H1 (cell line): ENCODE measurements around the gene ADA. TPM values are rescaled to one million over a fixed set of nuclear protein-coding genes. Genes with fewer than 3 reads are reported as not detected.

ENCODE experiments used
- CTCF ChIA-PET: fragments of 300-600 bp; sonication (Branson Sonifier 250); formaldehyde crosslinking; loops from one replicate; lab custom pipeline; 2021; ENCODE audit not compliant: partially characterized antibody; lab: Charles Lee
- POLR2A ChIA-PET: fragments of 300-600 bp; sonication (Branson Sonifier 250); formaldehyde crosslinking; loops from one replicate; lab custom pipeline; 2021; ENCODE audit warnings: inconsistent platforms; ENCODE audit not compliant: partially characterized antibody; lab: Charles Lee
- DNase-seq, 2 experiments: peaks; one replicate each; pipeline versions ENCODE4 v3.0.0 to v3.0.0-alpha.2; 2010 to 2022; ENCODE audit warnings: low spot score in 2 of 2, low read depth in 1 of 2, mixed read lengths in 1 of 2
- FAIRE-seq: peaks from 2 replicates; lab custom pipeline; 2011; peaks lifted over from hg19 to GRCh38; lab: Jason Lieb, UNC
- H2AFZ ChIP-seq: 2 replicates; pipeline ENCODE4 v1.8.1; 2012; ENCODE audit warnings: low read length, inconsistent platforms
- H2AK5ac ChIP-seq: 2 replicates; pipeline ENCODE4 v1.6.1; 2013; ENCODE audit warnings: low read depth, low read length
- H2BK120ac ChIP-seq: replicated peaks from 2 replicates; pipeline ENCODE3; 2013; ENCODE audit warnings: low read depth, low read length, inconsistent platforms
- H2BK12ac ChIP-seq: 2 replicates; pipeline ENCODE4 v1.6.1; 2013; ENCODE audit warnings: low read depth, low read length
- H2BK15ac ChIP-seq: 2 replicates; pipeline ENCODE4 v1.6.1; 2013; ENCODE audit warnings: low read length
- H2BK20ac ChIP-seq: 2 replicates; pipeline ENCODE4 v1.6.1; 2013; ENCODE audit warnings: low read length
- H2BK5ac ChIP-seq: 2 replicates; pipeline ENCODE4 v1.6.1; 2013; ENCODE audit warnings: low read depth, low read length
- H3K14ac ChIP-seq: 2 replicates; pipeline ENCODE4 v1.6.1; 2013; ENCODE audit warnings: inconsistent platforms; ENCODE audit not compliant: insufficient read length
- H3K18ac ChIP-seq: 2 replicates; pipeline ENCODE4 v1.6.1; 2013; ENCODE audit warnings: low read length; ENCODE audit errors: extremely low read depth
- H3K23ac ChIP-seq: 2 replicates; pipeline ENCODE4 v1.6.1; 2013; ENCODE audit warnings: inconsistent platforms; ENCODE audit not compliant: insufficient read length
- H3K23me2 ChIP-seq: 2 replicates; pipeline ENCODE4 v1.6.1; 2013; ENCODE audit warnings: low read depth, low read length
- H3K27ac ChIP-seq: 2 replicates; pipeline ENCODE4 v1.6.1; 2011; ENCODE audit warnings: low read depth, low read length, inconsistent platforms
- H3K27me3 ChIP-seq, 4 experiments: replicated peaks in 1 of 4; 1 replicate in 1 of 4; 2 replicates in 3 of 4; pipeline versions ENCODE4 v1.6.1 to v1.8.1; 2011 to 2013; ENCODE audit warnings: low read length in 3 of 4, mild to moderate bottlenecking in 3 of 4, inconsistent platforms in 2 of 4, mixed read lengths in 2 of 4, moderate library complexity in 1 of 4; ENCODE audit not compliant: control insufficient read depth in 3 of 4, insufficient read depth in 3 of 4; ENCODE audit errors: extremely low read depth in 1 of 4
- H3K36me3 ChIP-seq, 4 experiments: 2 replicates each; pipeline versions ENCODE4 v1.6.1 to v1.8.1; 2011 to 2013; ENCODE audit warnings: mild to moderate bottlenecking in 4 of 4, low read length in 3 of 4, moderate library complexity in 2 of 4, control low read depth in 1 of 4, inconsistent platforms in 1 of 4; ENCODE audit not compliant: insufficient read depth in 4 of 4, control insufficient read depth in 2 of 4
- H3K4ac ChIP-seq: replicated peaks from 2 replicates; pipeline ENCODE3; 2013; ENCODE audit warnings: low read length, low read depth, mixed read lengths, inconsistent platforms; ENCODE audit not compliant: insufficient read length
- H3K4me1 ChIP-seq, 4 experiments: replicated peaks in 1 of 4; 1 replicate in 1 of 4; 2 replicates in 3 of 4; pipeline versions ENCODE4 v1.6.1 to v1.8.1; 2011 to 2013; ENCODE audit warnings: low read length in 3 of 4, inconsistent platforms in 2 of 4, mixed read lengths in 1 of 4; ENCODE audit not compliant: insufficient read depth in 4 of 4, control insufficient read depth in 3 of 4
- H3K4me2 ChIP-seq, 2 experiments: 2 replicates each; pipeline versions ENCODE4 v1.6.1 to v1.8.1; 2011 to 2013; ENCODE audit warnings: low read depth in 2 of 2, low read length in 2 of 2, control low read depth in 1 of 2, inconsistent platforms in 1 of 2, mild to moderate bottlenecking in 1 of 2; ENCODE audit not compliant: insufficient read depth in 1 of 2
- H3K4me3 ChIP-seq, 4 experiments: fragments of 200-600, 300-600 bp in 1 of 4; sonication (generic), shearing (Covaris generic), sonication (Bioruptor Twin) in 1 of 4; 2 replicates each; pipeline versions ENCODE4 v1.5.1 to v1.8.1; 2011 to 2016; ENCODE audit warnings: low read length in 4 of 4, low read depth in 3 of 4, control low read depth in 2 of 4, inconsistent platforms in 2 of 4, mild to moderate bottlenecking in 2 of 4, mixed read lengths in 1 of 4, moderate library complexity in 1 of 4; ENCODE audit not compliant: insufficient read depth in 2 of 4; ENCODE audit errors: extremely low read depth in 1 of 4
- H3K56ac ChIP-seq: replicated peaks from 2 replicates; pipeline ENCODE3; 2013; ENCODE audit warnings: low read depth, mild to moderate bottlenecking, mixed read lengths, low read length, inconsistent platforms; ENCODE audit not compliant: insufficient read length
- H3K79me1 ChIP-seq: 2 replicates; pipeline ENCODE4 v1.6.1; 2013; ENCODE audit warnings: low read depth, low read length, control low read depth
- H3K79me2 ChIP-seq, 2 experiments: 2 replicates each; pipeline versions ENCODE4 v1.6.1 to v1.8.1; 2012 to 2013; ENCODE audit warnings: low read length in 2 of 2, mild to moderate bottlenecking in 2 of 2, inconsistent platforms in 1 of 2; ENCODE audit not compliant: insufficient read depth in 2 of 2, control insufficient read depth in 1 of 2
- H3K9ac ChIP-seq, 4 experiments: replicated peaks in 1 of 4; 1 replicate in 1 of 4; 2 replicates in 3 of 4; pipeline versions ENCODE4 v1.6.1 to v1.8.1; 2011 to 2013; ENCODE audit warnings: low read depth in 3 of 4, low read length in 3 of 4, control low read depth in 2 of 4, mild to moderate bottlenecking in 2 of 4, moderate library complexity in 2 of 4, inconsistent platforms in 1 of 4; ENCODE audit errors: extremely low read depth in 1 of 4
- H3K9me3 ChIP-seq, 2 experiments: 2 replicates each; pipeline versions ENCODE4 v1.6.1 to v1.8.1; 2012 to 2013; ENCODE audit warnings: mild to moderate bottlenecking in 2 of 2, moderate library complexity in 2 of 2, control low read depth in 1 of 2, inconsistent platforms in 1 of 2, low read depth in 1 of 2, low read length in 1 of 2, mixed read lengths in 1 of 2; ENCODE audit not compliant: insufficient read depth in 2 of 2
- H4K20me1 ChIP-seq, 2 experiments: replicated peaks in 1 of 2; 2 replicates each; pipeline versions ENCODE3 to v1.8.1; 2011 to 2013; ENCODE audit warnings: inconsistent platforms in 2 of 2, low read length in 2 of 2, mild to moderate bottlenecking in 1 of 2; ENCODE audit not compliant: insufficient read depth in 2 of 2, control insufficient read depth in 1 of 2
- H4K5ac ChIP-seq: 2 replicates; pipeline ENCODE4 v1.6.1; 2013; ENCODE audit warnings: low read length, low read depth, mixed read lengths, inconsistent platforms; ENCODE audit not compliant: insufficient read length
- H4K8ac ChIP-seq: 2 replicates; pipeline ENCODE4 v1.8.0; 2013; ENCODE audit warnings: mild to moderate bottlenecking, moderate library complexity, low read length, inconsistent platforms; ENCODE audit not compliant: insufficient read depth; ENCODE audit errors: extremely low read depth
- H4K91ac ChIP-seq: replicated peaks from 2 replicates; pipeline ENCODE3; 2013; ENCODE audit warnings: low read length, mixed read lengths, inconsistent platforms; ENCODE audit not compliant: insufficient read length
- KDM5A ChIP-seq: fragments of 200-600 bp; IDR thresholded peaks from 2 replicates; pipeline ENCODE4 v1.7.1; 2012; ENCODE audit warnings: mild to moderate bottlenecking, low read length, inconsistent platforms, mixed read lengths
- WGBS, 2 experiments: shearing (Covaris generic) in 1 of 2; methylation state at CpG; one replicate each; pipeline versions ENCODE4 v1.1.6 to v1.1.7; 2013 to 2015; ENCODE audit warnings: low lambda C conversion rate in 2 of 2, mixed read lengths in 2 of 2, inconsistent platforms in 1 of 2, low coverage in 1 of 2, missing lambda C conversion rate in 1 of 2; ENCODE audit not compliant: insufficient replicate concordance in 2 of 2, insufficient coverage in 1 of 2, insufficient read length in 1 of 2; ENCODE audit errors: extremely low coverage in 1 of 2, missing lambda C conversion rate in 1 of 2; 5-methylcytosine and 5-hydroxymethylcytosine counted together
- polyA plus RNA-seq, 7 experiments: library from polyadenylated mRNA; depleted of rRNA in 3 of 7; stranded (reverse) in 5 of 7; unstranded in 2 of 7; fragments of >200 nt in 5 of 7; fragments of 200-250 nt in 2 of 7; gene quantifications; 1 replicate in 5 of 7; 2 replicates in 1 of 7; 4 replicates in 1 of 7; pipeline versions ENCODE4 v1.2.1 to v1.2.3, GENCODE V29; 2011 to 2013; ENCODE audit warnings: missing spikeins in 2 of 7, mixed read lengths in 2 of 7
- total RNA-seq: library from RNA; stranded (reverse); fragmentation: NEBNext Ultra II Directional; extraction: Animal tissue kit (Norgen Biotek cat#: 25700); gene quantifications from 2 replicates; pipeline ENCODE4 v1.2.1, GENCODE V29; 2021
- TF ChIP-seq, protein P1 (sequence below), 3 experiments: IDR thresholded peaks; 1 replicate in 2 of 3; 2 replicates in 1 of 3; pipeline versions ENCODE4 v1.5.1 to v1.6.1; 2011; ENCODE audit warnings: low read length in 3 of 3, mild to moderate bottlenecking in 3 of 3, inconsistent platforms in 2 of 3, low read depth in 1 of 3, moderate library complexity in 1 of 3; ENCODE audit not compliant: insufficient read depth in 1 of 3; ENCODE audit errors: control extremely low read depth in 1 of 3

The ADA gene
- total and polyA plus RNA-seq, 2 of the 8 experiments (the other 6 are each of a cell fraction or from before 2014, with no cell fraction given), result 19.9 to 32.8 TPM

DNA sequence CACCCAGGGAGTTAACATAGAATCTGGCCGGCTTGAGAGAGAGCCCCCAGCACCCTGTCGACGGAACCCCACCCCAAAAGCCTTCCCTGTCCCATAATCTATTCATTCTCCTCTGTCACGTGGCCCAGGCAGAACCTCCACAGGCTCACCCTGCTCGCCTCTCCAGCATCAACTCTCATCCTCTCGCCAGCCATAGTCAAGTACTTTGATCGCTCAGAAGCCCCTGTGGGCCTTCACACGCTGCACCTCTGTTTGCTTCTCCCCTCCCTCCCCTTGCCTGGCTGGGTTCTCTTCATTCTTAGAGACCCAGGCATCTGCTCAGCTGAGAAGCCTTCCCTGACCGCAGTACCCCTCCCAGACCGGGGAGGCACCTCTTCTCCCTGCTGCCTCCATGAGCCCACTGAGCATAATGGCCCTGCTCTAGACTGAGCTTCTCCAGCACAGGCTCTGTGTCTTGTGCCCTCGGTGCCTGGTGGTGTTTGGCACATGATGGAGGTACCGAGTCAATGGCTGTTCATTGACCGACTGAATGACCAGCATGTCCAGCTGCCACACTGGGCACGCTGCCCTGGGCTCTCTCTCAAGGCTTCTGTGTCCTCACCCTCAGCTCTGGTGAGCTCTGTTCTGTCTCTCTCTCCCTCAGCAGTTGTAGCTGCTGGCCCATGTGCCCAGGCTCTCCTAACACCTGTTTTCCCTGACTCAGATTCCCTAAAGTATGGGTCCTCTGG lies 35.5 kb downstream of the ADA start:
- WGBS, 2 experiments, result 93% methylated on average over 14 of the region's 14 CpGs; no CpG with 5 or more reads in 1 of the 2 experiments
- H4K5ac ChIP-seq, result no peak overlapping the region
- H4K20me1 ChIP-seq, result peaks cover 3 to 10% of the 10 kb centered on the region in 2 experiments
- no peak overlapping the region; the same call in 1 of the 2 replicates for H2BK20ac ChIP-seq
- H2BK120ac ChIP-seq, result no peak overlapping the region
- ChIA-PET CTCF (interaction anchor here (0.6 to 2.6 kb wide), 15 partner anchors 13 to 294 kb away, joined by 3 to 11 read pairs (median 4); partner anchors contain the start of genes PABPC1L and SERINC3), POLR2A (interaction anchor here (1.2 to 3.8 kb wide), 3 partner anchors 10 to 140 kb away, joined by 4 to 12 read pairs (median 6); partner anchors contain the start of gene TTPAL)
- H3K18ac ChIP-seq, result no peak overlapping the region
- no peak overlapping the region for H2BK5ac ChIP-seq
- H3K23me2 ChIP-seq, result no peaks in the 10 kb centered on the region
- no peak overlapping the region for H2BK12ac ChIP-seq
- DNase-seq (no peak), FAIRE-seq (no peak)
- no peak overlapping the region for H3K23ac ChIP-seq
- no peaks in the 10 kb centered on the region for H3K9me3 ChIP-seq
- no peak overlapping the region for H4K91ac ChIP-seq
- H3K36me3 ChIP-seq, result peaks cover 0 to 10% (median 6%) of the 10 kb centered on the region in 4 experiments; a peak in 4 of 8 replicates
- no peaks in the 10 kb centered on the region for H3K79me2 ChIP-seq
- no peak overlapping the region for H3K56ac ChIP-seq
- H2AK5ac ChIP-seq, result no peak overlapping the region
- H3K27me3 ChIP-seq, result peaks cover 0 to 3% (median 1%) of the 10 kb centered on the region in 4 experiments; a peak in 3 of 7 replicates
- H2BK15ac ChIP-seq, result no peak overlapping the region
- peaks cover 0 to 28% (median 15%) of the 10 kb centered on the region in 4 experiments; a peak in 6 of 7 replicates for H3K4me1 ChIP-seq
- H3K4me2 ChIP-seq, result peak overlapping the region in 1 of 2 experiments; percentile 49; a peak in 1 of 4 replicates
- H3K14ac ChIP-seq, result no peak overlapping the region
- no peak overlapping the region for H4K8ac ChIP-seq
- TF ChIP-seq KDM5A, result no peak
- TF ChIP-seq, protein P1, sequence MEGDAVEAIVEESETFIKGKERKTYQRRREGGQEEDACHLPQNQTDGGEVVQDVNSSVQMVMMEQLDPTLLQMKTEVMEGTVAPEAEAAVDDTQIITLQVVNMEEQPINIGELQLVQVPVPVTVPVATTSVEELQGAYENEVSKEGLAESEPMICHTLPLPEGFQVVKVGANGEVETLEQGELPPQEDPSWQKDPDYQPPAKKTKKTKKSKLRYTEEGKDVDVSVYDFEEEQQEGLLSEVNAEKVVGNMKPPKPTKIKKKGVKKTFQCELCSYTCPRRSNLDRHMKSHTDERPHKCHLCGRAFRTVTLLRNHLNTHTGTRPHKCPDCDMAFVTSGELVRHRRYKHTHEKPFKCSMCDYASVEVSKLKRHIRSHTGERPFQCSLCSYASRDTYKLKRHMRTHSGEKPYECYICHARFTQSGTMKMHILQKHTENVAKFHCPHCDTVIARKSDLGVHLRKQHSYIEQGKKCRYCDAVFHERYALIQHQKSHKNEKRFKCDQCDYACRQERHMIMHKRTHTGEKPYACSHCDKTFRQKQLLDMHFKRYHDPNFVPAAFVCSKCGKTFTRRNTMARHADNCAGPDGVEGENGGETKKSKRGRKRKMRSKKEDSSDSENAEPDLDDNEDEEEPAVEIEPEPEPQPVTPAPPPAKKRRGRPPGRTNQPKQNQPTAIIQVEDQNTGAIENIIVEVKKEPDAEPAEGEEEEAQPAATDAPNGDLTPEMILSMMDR (IDR thresholded peaks at IDR 0.05; ENCODE audit: control extremely low read depth in 1 of 3, insufficient read depth in 1 of 3, low read depth in 1 of 3, low read length in 3 of 3), result peak in 2 of 3 experiments; percentile 6 to 12; a peak in 2 of 4 replicates
- no peak overlapping the region for H2AFZ ChIP-seq
- H3K79me1 ChIP-seq, result no peaks in the 10 kb centered on the region
- H3K4ac ChIP-seq, result no peak overlapping the region
- no peak overlapping the region for H3K9ac ChIP-seq
- H3K4me3 ChIP-seq, result no peak overlapping the region
- no peak overlapping the region for H3K27ac ChIP-seq
